ENCODE results near the gene SAA2. TPM values are rescaled to one million over a fixed set of nuclear protein-coding genes. Genes with fewer than 3 reads are reported as not detected.

SAA2 gene
- total RNA-seq, 1 experiment from 2014 or later, result not detected

DNA sequence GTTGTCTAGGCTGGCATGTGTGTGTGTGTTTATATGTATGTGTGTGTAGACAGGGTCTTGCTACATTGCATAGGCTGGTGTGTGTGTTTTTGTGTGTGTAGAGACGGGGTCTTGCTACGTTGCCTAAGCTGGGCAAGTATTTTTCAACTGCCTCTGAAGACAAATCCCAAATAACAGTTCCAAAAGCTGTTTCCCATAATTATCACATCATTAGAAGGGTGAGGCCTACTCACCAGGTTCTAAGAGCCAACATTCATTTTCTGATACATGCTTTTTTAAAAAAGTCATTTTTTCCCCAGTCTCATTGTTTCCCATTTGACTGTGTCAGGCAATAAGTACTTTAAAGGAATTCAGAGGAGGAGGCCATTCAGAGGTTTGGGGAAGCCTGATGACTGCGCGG, 40.4 kb upstream of the SAA2 start:
- POLR2A ChIA-PET (ENCODE audit: unreplicated experiment), result no interaction called here
- CTCF ChIA-PET, result no interaction called here

DNA sequence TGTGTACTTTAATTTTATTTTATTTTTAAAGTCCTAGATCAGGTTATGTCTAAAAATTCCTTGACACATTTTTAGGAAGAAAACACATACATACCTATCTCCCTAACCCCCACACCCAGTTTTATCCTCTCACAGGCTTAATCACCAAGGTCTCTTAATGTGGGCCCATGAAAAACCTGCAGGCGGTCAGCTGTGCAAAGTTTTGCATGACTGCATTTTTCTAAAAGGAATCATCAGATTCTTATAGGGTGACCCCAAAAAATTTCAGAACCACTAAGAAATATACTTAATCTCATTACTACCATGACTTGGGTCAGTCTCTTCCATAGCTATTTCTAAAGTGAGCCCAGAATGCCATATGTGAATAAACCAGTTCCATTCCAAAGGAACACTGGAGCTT, 37.4 kb upstream of the SAA2 start:
- H3K36me3 ChIP-seq (ENCODE audit: low read depth, low read length), result peaks cover 3% of the 10 kb centered on the region; the same call in 1 of the 2 replicates
- H3K4me2 ChIP-seq (ENCODE audit: low read length), result no peak overlapping the region
- no peaks in the 10 kb centered on the region for H3K9me2 ChIP-seq (replicated peaks; ENCODE audit: low read length)
- no peak overlapping the region for H3K9ac ChIP-seq (ENCODE audit: low read length)
- no peaks in the 10 kb centered on the region for H4K20me1 ChIP-seq (ENCODE audit: low read length)
- no TSS peak for BruUV-seq (replicated peaks)
- TF ChIP-seq EZH2phosphoT487 (IDR thresholded peaks at IDR 0.05; ENCODE audit: borderline replicate concordance, low read length) (no peak), EZH2 (IDR thresholded peaks at IDR 0.05; ENCODE audit: low read length, unreplicated experiment) (no peak)
- TF ChIP-seq, protein P1, sequence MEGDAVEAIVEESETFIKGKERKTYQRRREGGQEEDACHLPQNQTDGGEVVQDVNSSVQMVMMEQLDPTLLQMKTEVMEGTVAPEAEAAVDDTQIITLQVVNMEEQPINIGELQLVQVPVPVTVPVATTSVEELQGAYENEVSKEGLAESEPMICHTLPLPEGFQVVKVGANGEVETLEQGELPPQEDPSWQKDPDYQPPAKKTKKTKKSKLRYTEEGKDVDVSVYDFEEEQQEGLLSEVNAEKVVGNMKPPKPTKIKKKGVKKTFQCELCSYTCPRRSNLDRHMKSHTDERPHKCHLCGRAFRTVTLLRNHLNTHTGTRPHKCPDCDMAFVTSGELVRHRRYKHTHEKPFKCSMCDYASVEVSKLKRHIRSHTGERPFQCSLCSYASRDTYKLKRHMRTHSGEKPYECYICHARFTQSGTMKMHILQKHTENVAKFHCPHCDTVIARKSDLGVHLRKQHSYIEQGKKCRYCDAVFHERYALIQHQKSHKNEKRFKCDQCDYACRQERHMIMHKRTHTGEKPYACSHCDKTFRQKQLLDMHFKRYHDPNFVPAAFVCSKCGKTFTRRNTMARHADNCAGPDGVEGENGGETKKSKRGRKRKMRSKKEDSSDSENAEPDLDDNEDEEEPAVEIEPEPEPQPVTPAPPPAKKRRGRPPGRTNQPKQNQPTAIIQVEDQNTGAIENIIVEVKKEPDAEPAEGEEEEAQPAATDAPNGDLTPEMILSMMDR (conservative IDR thresholded peaks at IDR 0.05; ENCODE audit: low read depth, low read length), result no peak
- no peaks in the 10 kb centered on the region for H3K9me3 ChIP-seq (ENCODE audit: low read length)
- no peaks in the 10 kb centered on the region for H3F3A ChIP-seq (ENCODE audit: low read length, unreplicated experiment)
- H3K79me2 ChIP-seq (ENCODE audit: low read length), result no peaks in the 10 kb centered on the region
- POLR2A ChIA-PET (ENCODE audit: unreplicated experiment), result no interaction called here
- intact Hi-C loops (cut with micrococcal nuclease), result no loop called here
- no peak for ATAC-seq
- CTCF ChIA-PET, result no interaction called here
- H2AFZ ChIP-seq (ENCODE audit: low read length), result no peak overlapping the region
- H3K4me1 ChIP-seq (ENCODE audit: insufficient read depth, low read length), result no peaks in the 10 kb centered on the region
- no peak overlapping the region for H3K4me3 ChIP-seq (ENCODE audit: low read length)
- DNase-seq, result no peak
- H3K27ac ChIP-seq (ENCODE audit: low read length), result no peak overlapping the region
- H3K27me3 ChIP-seq (ENCODE audit: low read length), result no peaks in the 10 kb centered on the region

More for the DNA sequence above, 40.4 kb upstream of the SAA2 start:
- no peak overlapping the region for H3K4me3 ChIP-seq (ENCODE audit: low read length)
- H3K79me2 ChIP-seq (ENCODE audit: low read length), result no peaks in the 10 kb centered on the region
- peaks cover 10% of the 10 kb centered on the region for H3K36me3 ChIP-seq (ENCODE audit: low read depth, low read length)
- no peaks in the 10 kb centered on the region for H3K27me3 ChIP-seq (ENCODE audit: low read length)
- H3F3A ChIP-seq (ENCODE audit: low read length, unreplicated experiment), result no peaks in the 10 kb centered on the region
- no peak overlapping the region for H3K9ac ChIP-seq (ENCODE audit: low read length)
- intact Hi-C loops (cut with micrococcal nuclease), result no loop called here
- no peak overlapping the region for H3K4me2 ChIP-seq (ENCODE audit: low read length)
- H3K9me3 ChIP-seq (ENCODE audit: low read length), result no peaks in the 10 kb centered on the region
- no peak overlapping the region for H3K27ac ChIP-seq (ENCODE audit: low read length)
- H3K4me1 ChIP-seq (ENCODE audit: insufficient read depth, low read length), result no peaks in the 10 kb centered on the region
- no peak for DNase-seq
- BruUV-seq (replicated peaks), result no TSS peak
- no peak overlapping the region for H2AFZ ChIP-seq (ENCODE audit: low read length)
- TF ChIP-seq EZH2phosphoT487 (IDR thresholded peaks at IDR 0.05; ENCODE audit: borderline replicate concordance, low read length), result no peak
- TF ChIP-seq, protein P1 (conservative IDR thresholded peaks at IDR 0.05; ENCODE audit: low read depth, low read length), result no peak
- no peak for TF ChIP-seq EZH2 (IDR thresholded peaks at IDR 0.05; ENCODE audit: low read length, unreplicated experiment)
- no peak for ATAC-seq
- H4K20me1 ChIP-seq (ENCODE audit: low read length), result no peaks in the 10 kb centered on the region
- no peaks in the 10 kb centered on the region for H3K9me2 ChIP-seq (replicated peaks; ENCODE audit: low read length)

DNA sequence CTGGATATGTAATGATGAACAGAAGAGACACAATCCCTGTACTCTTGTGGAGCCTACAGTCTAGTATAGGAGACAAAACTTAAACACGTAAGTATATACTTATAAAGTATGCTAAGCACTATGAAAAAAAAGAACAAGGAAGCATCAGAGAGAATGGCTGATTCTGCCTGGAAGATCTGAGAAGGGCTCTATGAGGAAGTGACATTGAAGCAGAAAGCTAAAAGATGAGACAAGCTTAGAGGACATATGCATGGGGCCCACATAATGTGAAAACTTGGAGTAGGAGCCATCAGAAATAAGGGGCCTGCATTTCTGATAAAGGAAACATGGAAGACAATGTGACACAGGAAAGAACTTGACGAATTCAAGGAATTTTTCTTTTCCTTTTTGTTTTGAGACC, 34.2 kb upstream of the SAA2 start:
- Histone ChIP-seq H4K20me1 (ENCODE audit: low read length) (no peaks in the 10 kb centered on the region), H3K36me3 (ENCODE audit: low read depth, low read length) (peaks cover 10% of the 10 kb centered on the region; the same call in 1 of the 2 replicates), H3K4me3 (ENCODE audit: low read length) (no peak overlapping the region), H3K9me3 (ENCODE audit: low read length) (no peaks in the 10 kb centered on the region), H3K79me2 (ENCODE audit: low read length) (no peaks in the 10 kb centered on the region), H3K4me1 (ENCODE audit: insufficient read depth, low read length) (no peaks in the 10 kb centered on the region), H3K9ac (ENCODE audit: low read length) (no peak overlapping the region), H3K27me3 (ENCODE audit: low read length) (no peaks in the 10 kb centered on the region), H2AFZ (ENCODE audit: low read length) (no peak overlapping the region), H3F3A (ENCODE audit: low read length, unreplicated experiment) (no peaks in the 10 kb centered on the region), H3K4me2 (ENCODE audit: low read length) (no peak overlapping the region), H3K27ac (ENCODE audit: low read length) (no peak overlapping the region), H3K9me2 (replicated peaks; ENCODE audit: low read length) (no peaks in the 10 kb centered on the region)
- TF ChIP-seq EZH2phosphoT487 (IDR thresholded peaks at IDR 0.05; ENCODE audit: borderline replicate concordance, low read length) (no peak), EZH2 (IDR thresholded peaks at IDR 0.05; ENCODE audit: low read length, unreplicated experiment) (no peak)
- TF ChIP-seq, protein P1 (conservative IDR thresholded peaks at IDR 0.05; ENCODE audit: low read depth, low read length), result no peak
- intact Hi-C loops (cut with micrococcal nuclease), result no loop called here
- no peak for ATAC-seq
- POLR2A ChIA-PET (ENCODE audit: unreplicated experiment), result no interaction called here
- CTCF ChIA-PET, result no interaction called here
- no TSS peak for BruUV-seq (replicated peaks)
- no peak for DNase-seq

Measured in PC-3 (cell line).